GM10248 (cell line): ENCODE measurements around the gene PCSK6.

Source experiments
- CTCF ChIA-PET: fragments of 300-600 bp; sonication (Branson Sonifier 250); formaldehyde crosslinking; extraction: SDS; loops from one replicate; lab custom pipeline; 2021; ENCODE audit warnings: antibody characterized with exemption; lab: Yijun Ruan, JAX
- POLR2A ChIA-PET: fragments of 350-650 bp; sonication (Branson Sonifier 250); formaldehyde crosslinking; extraction: SDS; loops from one replicate; lab custom pipeline; 2020; ENCODE audit warnings: antibody characterized with exemption; lab: Yijun Ruan, JAX
- DNase-seq: peaks from one replicate; pipeline ENCODE4 v3.0.0; 2012; ENCODE audit errors: extremely low spot score
- CTCF ChIP-seq: IDR thresholded peaks from 2 replicates; pipeline ENCODE4 v1.5.1; 2012; ENCODE audit warnings: mild to moderate bottlenecking, low read depth; ENCODE audit errors: extremely low read depth, missing control alignments, control extremely low read depth

PCSK6 gene

GRCh38 chr15:101413239-101413638 is 76.3 kb downstream of the PCSK6 start:
- no peak for DNase-seq
- no peak for TF ChIP-seq CTCF
- POLR2A ChIA-PET: no interaction called here
- CTCF ChIA-PET: no interaction called here

- ChIA-PET CTCF (no interaction called here), POLR2A (no interaction called here)
- no peak for DNase-seq
- no peak for TF ChIP-seq CTCF
Measured at GRCh38 chr15:101411581-101411980, 77.9 kb downstream of the PCSK6 start.

- ChIA-PET CTCF (no interaction called here), POLR2A (no interaction called here)
- no peak for TF ChIP-seq CTCF
- no peak for DNase-seq
Measured at GRCh38 chr15:101411085-101411484, 78.4 kb downstream of the PCSK6 start.

- no peak for TF ChIP-seq CTCF
- no peak for DNase-seq
- POLR2A ChIA-PET: no interaction called here
- CTCF ChIA-PET: no interaction called here
Measured at GRCh38 chr15:101410612-101411011, 78.9 kb downstream of the PCSK6 start.

GRCh38 chr15:101409621-101410020 is 79.9 kb downstream of the PCSK6 start:
- no peak for DNase-seq
- no peak for TF ChIP-seq CTCF
- ChIA-PET CTCF (no interaction called here), POLR2A (no interaction called here)

GRCh38 chr15:101407966-101408775 is 81.3 kb downstream of the PCSK6 start:
- no peak for DNase-seq

More at GRCh38 chr15:101407966-101408775, 81.3 kb downstream of the PCSK6 start:
- no peak for TF ChIP-seq CTCF
- POLR2A ChIA-PET: no interaction called here
- CTCF ChIA-PET: interaction anchor here (0.6 to 4.3 kb wide), 3 partner anchors 13 to 112 kb away, joined by 3 to 17 read pairs (median 3); no protein-coding TSS in a partner anchor
